HG03025 (cell line): ENCODE measurements around the gene BCL2.

Source experiments
- ATAC-seq: cut with Tn5 transposase; IDR thresholded peaks from one replicate; pipeline ENCODE4 v1.9.1; 2021; ENCODE audit warnings: mild to moderate bottlenecking, moderate library complexity; ENCODE audit not compliant: unreplicated experiment, low FRiP score

The BCL2 gene

DNA sequence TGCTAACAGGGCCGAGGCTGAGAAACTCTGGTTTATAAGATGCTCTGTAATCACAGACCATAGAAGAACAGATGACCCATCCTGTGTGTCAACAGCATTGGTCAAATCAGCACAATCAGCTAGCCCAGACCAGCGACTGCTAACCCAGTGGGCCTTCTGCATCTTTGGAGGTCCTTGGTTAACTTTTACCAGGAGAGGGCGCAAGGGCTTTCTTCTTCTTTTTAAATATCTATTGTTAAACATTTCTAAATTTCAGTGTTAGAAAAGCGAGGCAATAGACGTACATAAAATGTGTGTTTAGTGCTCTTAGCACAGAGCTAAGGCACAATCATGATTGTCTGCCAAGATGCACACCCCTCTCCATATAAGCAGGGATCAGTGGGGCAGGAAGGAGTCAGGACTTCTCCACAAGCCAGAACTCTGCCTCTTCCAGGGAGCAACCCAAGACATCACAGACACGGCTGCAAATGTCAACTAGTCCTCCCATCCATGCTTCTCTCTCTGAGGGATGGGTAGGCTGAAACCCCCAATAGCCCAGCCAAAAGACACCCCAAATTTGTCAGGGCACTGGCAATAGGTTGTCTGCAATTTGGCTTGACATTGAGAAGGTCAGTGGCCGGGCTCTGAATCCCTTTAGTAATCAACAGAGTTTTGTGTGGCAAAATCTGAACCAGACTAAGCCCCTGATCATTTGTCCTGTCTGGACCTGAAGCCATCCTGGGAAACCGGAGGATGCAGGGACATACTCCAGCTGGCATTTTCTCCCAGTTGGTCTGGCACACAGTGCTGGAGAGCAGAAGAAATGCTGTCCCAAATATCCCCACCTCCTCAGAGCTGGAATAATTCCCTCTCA is 188.2 kb downstream of the BCL2 start:
- ATAC-seq = no peak

GRCh38 chr18:63130176-63130575 is 189.4 kb downstream of the BCL2 start:
- ATAC-seq = no peak

GRCh38 chr18:63128237-63128974 is 191.2 kb downstream of the BCL2 start:
- ATAC-seq = no peak

DNA sequence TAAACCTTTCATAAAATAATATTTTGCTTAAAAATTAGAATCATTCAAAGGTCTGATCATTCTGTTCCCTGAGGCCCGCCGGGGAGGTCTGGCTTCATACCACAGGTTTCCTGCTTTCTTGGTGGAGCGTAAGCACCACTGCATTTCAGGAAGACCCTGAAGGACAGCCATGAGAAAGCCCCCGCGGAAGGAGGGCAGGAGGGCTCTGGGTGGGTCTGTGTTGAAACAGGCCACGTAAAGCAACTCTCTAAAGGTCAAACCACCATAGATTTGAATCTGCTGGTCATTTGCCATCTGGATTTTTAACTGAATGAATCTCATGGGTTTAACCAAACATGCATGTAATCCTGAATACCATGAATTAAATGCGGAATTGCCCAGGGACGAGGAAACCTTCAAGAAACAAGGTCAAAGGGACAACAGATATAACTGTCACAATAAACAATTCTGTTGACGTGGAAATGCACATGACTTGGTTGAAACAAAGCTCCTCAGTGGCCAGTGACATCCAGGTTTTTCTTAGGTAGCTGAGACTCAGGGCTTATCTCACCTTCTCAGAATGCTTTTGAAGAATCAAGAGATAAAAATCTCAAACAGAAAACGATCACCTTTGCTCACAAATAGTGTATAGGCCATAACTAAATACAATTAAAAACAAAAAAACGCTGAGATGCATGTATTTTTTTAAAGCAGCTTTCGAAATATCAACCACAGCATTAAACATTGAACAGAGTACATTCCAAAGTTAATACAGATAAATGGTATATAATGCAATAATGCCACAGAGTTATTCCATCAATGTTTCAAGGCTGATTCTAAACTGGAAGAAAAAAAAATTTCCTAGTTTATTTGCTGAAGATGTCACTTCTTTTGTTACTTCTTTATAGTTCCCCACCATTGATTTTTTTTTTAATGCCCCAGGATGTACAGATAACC is 193.2 kb downstream of the BCL2 start:
- ATAC-seq = no peak

DNA sequence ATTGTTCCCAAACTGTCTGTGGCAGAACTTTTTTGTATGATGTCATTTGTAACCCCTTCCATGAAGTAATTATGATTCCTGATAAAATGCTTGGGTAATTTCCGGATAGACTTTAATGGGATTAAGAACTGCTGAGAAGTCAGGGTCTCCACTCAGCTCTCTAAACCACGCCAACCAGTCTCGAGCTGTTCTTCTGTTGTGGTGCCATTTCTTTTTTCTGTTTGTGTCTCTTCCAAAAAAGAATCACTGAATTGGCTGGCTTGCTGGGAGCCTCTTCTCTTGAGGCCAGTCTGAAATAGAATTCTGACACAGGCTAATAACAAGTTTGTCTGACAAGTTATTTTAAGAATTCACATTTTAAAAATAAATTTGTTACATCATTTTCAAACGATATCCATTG is 198.9 kb downstream of the BCL2 start:
- ATAC-seq = no peak

- ATAC-seq = no peak
These were observed 199.9 kb downstream of the BCL2 start for GRCh38 chr18:63119647-63120046.

- ATAC-seq = no peak
These were observed 205.5 kb downstream of the BCL2 start for GRCh38 chr18:63113899-63114565.

GRCh38 chr18:63112706-63113105 is 206.9 kb downstream of the BCL2 start:
- ATAC-seq = no peak

- ATAC-seq = no peak
These were observed 207.7 kb downstream of the BCL2 start for GRCh38 chr18:63111671-63112402.

GRCh38 chr18:63109802-63110201 is 209.8 kb downstream of the BCL2 start:
- ATAC-seq = no peak

- ATAC-seq = no peak
These were observed 210.5 kb downstream of the BCL2 start for GRCh38 chr18:63109022-63109421.

DNA sequence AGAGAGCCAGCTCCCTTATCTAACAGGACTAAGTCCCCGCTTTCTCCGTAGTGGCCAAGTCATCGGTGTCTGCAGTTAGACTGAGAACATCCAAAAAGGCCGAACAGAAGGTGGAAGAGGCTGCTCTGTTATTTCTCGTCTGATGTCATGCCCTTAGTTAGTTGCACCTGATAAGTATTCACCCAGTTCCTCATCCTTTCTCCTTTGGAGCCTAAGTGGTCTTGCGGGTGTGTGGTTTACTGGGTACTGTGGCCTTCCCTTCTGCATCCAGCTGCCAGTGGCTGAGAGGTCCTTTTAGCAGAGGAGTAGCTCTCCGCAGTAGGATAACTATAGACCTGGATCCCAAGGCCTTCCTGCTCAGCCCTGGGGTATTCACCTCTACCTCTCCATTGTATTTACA is 211.6 kb downstream of the BCL2 start:
- ATAC-seq = no peak

- no peak for ATAC-seq
These were observed 212.3 kb downstream of the BCL2 start for GRCh38 chr18:63107171-63107845.

GRCh38 chr18:63106727-63107126 is 212.8 kb downstream of the BCL2 start:
- ATAC-seq = no peak

DNA sequence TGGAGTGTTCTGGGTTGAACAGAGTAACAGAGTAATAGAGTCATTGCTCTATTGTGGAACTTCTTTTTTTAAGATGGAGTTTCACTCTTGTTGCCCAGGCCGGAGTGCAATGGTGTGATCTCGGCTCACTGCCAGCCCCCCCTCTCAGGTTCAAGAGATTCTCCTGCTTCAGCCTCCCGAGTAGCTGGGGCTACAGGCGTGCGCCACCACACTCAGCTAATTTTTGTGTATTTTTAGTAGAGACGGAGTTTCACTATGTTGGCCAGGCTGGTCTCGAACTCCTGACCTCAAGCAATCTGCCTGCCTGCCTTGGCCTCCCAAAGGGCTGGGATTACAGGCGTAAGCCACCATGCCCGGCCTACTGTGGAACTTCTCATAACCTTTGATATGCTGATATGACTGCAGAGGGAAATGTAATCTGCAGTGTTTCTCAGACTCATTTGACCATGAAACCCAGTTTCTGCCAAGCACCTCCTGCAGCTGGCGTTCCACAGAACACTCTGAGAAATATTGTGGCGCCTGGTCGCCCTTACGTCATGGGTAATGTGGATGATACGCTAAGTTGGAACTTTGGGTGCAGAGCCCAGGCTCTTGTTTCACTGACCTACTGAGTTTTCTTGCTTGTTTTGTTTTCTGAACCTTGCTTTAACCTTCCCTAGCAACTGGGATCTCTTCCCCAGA is 213.8 kb downstream of the BCL2 start:
- ATAC-seq = no peak

- no peak for ATAC-seq
These were observed 214.7 kb downstream of the BCL2 start for GRCh38 chr18:63104868-63105267.

DNA sequence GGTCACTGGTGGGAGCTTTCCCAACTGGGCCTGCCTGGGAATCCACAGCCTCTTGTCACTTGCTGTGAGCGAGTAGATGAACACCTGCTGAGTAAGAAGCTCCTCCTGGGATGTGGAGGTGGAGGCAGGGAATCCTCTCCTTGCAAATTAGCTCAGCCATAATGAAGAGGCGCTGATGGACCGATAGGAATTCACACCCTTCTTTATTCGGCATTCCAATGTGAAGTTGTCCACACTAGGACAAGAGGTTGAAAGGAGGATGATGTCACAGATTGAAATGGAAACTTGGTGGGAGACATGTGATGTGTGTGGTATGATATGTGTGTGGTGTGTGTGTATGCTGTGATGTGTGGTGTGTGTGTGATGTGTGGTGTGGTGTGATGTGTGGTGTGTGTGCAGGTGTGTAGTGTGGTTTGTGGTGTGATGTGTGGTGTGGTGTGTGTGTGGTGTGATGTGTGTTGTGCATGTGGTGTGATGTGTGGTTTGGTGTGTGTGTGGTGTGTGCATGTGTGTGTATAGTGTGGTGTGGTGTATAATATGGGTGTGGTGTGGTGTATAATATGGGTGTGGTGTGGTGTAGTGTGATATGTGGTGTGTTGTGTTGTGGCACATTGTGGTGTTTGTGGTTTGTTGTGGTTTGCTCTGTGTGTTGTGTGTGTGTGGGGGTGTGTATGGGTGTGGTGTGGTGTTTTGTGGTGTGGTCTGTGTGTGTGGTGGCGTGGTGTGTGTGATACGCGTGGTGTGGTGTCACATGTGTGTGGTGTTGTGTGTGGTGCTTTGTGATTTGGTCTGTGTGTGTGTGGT is 216.4 kb downstream of the BCL2 start:
- no peak for ATAC-seq

DNA sequence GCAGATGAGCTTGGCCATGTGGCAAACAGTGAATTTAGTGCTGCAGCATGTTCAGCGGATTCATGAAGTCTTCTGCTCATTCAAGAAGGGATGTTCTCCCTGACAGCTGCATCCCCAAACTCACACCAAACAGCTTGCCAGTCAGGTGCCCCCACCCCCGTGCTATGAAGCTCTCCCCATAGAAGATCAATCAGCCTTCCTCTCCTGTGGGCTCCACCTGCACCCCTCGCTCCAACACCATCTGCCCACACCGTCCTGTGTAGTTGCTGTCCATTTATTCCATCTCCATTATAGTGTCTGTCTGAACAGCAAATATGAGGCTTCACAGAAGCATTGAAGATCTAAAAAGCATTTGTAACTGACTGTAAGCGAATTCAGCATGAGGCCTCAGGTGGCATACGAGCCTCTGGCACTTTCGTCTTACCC is 218.9 kb downstream of the BCL2 start:
- no peak for ATAC-seq
